Astrocyte (in vitro differentiated cells and primary cell): Measurements from ENCODE around the gene CAMK2D.

ENCODE experiments used
- EZH2 ChIP-seq: IDR thresholded peaks from 2 replicates; pipeline ENCODE4 v1.6.1; 2012; ENCODE audit warnings: mild to moderate bottlenecking, low read length, inconsistent platforms; ENCODE audit not compliant: insufficient read depth
- TF ChIP-seq, protein P1 (sequence below): IDR thresholded peaks from 2 replicates; pipeline ENCODE4 v1.5.1; 2011; ENCODE audit warnings: low read depth, mild to moderate bottlenecking, inconsistent platforms, low read length, moderate library complexity; ENCODE audit not compliant: insufficient read depth

DNA sequence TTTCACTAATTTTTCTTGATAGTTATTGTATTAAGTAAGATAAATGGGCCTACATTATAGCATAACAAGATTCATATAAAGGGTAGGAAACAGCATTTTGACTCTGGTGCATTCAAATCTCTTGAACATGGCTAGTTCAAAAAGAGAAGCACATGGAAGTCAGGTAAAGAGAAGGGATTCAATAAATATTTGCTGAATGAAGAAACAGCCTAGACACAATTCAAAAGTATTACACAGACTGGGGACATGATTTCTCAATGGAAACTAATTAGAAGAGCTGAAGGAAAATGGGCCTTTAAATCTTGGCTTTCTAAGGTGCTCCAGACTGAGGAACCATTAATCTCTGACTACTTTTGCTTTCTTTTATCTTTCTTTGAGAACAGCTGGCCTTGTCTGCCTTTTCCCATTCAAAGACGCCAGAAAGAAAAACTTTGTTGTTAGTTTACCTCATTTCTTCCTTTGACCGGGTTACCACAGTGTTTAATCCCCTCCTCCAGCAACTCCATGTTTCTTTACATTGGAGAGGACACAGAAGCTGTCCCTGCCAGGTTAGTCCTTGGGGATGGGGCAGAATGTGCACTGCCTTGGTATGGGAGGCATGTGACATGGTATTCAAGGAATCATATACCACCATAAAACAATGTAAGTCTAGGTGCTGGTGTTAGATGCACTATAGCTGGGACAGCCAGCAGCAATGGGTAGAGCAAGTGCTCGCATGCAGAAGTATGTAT is 264.2 kb downstream of the CAMK2D start:
- TF ChIP-seq, protein P1, sequence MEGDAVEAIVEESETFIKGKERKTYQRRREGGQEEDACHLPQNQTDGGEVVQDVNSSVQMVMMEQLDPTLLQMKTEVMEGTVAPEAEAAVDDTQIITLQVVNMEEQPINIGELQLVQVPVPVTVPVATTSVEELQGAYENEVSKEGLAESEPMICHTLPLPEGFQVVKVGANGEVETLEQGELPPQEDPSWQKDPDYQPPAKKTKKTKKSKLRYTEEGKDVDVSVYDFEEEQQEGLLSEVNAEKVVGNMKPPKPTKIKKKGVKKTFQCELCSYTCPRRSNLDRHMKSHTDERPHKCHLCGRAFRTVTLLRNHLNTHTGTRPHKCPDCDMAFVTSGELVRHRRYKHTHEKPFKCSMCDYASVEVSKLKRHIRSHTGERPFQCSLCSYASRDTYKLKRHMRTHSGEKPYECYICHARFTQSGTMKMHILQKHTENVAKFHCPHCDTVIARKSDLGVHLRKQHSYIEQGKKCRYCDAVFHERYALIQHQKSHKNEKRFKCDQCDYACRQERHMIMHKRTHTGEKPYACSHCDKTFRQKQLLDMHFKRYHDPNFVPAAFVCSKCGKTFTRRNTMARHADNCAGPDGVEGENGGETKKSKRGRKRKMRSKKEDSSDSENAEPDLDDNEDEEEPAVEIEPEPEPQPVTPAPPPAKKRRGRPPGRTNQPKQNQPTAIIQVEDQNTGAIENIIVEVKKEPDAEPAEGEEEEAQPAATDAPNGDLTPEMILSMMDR = no peak
- TF ChIP-seq EZH2 = no peak
